Measurements from ENCODE around the gene PLEKHB2. TPM values are rescaled to one million over a fixed set of nuclear protein-coding genes. Genes with fewer than 3 reads are reported as not detected.
"Not testable (repeated sequence)": the region's sequence is repeated elsewhere in the genome, so short reads cannot be mapped to it uniquely, and the experiment has no call there.

PLEKHB2 gene
- total and polyA plus RNA-seq, 2 of the 8 experiments (the other 6 are each of a cell fraction or from before 2014, with no cell fraction given) = 42.4 to 54.8 TPM

GRCh38 chr2:131079931-131080330 is 25.2 kb upstream of the PLEKHB2 start:
- H3K27ac ChIP-seq (ENCODE audit: low read depth, low read length); H2AK5ac ChIP-seq (ENCODE audit: low read depth, low read length); H3K18ac ChIP-seq (ENCODE audit: extremely low read depth, low read length); H4K91ac ChIP-seq (replicated peaks; ENCODE audit: insufficient read length, low read length); H3K56ac ChIP-seq (replicated peaks; ENCODE audit: insufficient read length, low read depth, low read length); FAIRE-seq; CTCF ChIA-PET (ENCODE audit: partially characterized antibody); H2BK15ac ChIP-seq (ENCODE audit: low read length); H3K4me2 ChIP-seq (ENCODE audit: insufficient read depth in 1 of 2, low read depth in 2 of 2, low read length in 2 of 2); H3K14ac ChIP-seq (ENCODE audit: insufficient read length); H3K23ac ChIP-seq (ENCODE audit: insufficient read length); H3K4ac ChIP-seq (replicated peaks; ENCODE audit: insufficient read length, low read depth, low read length); H2AFZ ChIP-seq (ENCODE audit: low read length); H2BK12ac ChIP-seq (ENCODE audit: low read depth, low read length); H3K27me3 ChIP-seq (replicated peaks in 1 of 4; ENCODE audit: control insufficient read depth in 3 of 4, extremely low read depth in 1 of 4, insufficient read depth in 3 of 4, low read length in 3 of 4); H3K9ac ChIP-seq (replicated peaks in 1 of 4; ENCODE audit: extremely low read depth in 1 of 4, low read depth in 3 of 4, low read length in 3 of 4); H3K4me3 ChIP-seq (ENCODE audit: extremely low read depth in 1 of 4, insufficient read depth in 2 of 4, low read depth in 3 of 4, low read length in 4 of 4); H3K23me2 ChIP-seq (ENCODE audit: low read depth, low read length); H3K9me3 ChIP-seq (ENCODE audit: insufficient read depth in 2 of 2, low read depth in 1 of 2, low read length in 1 of 2); H2BK20ac ChIP-seq (ENCODE audit: low read length); DNase-seq (ENCODE audit: low read depth in 1 of 2, low spot score in 2 of 2); H2BK5ac ChIP-seq (ENCODE audit: low read depth, low read length); H2BK120ac ChIP-seq (replicated peaks; ENCODE audit: low read depth, low read length); H4K5ac ChIP-seq (ENCODE audit: insufficient read length, low read depth, low read length); H4K8ac ChIP-seq (ENCODE audit: extremely low read depth, insufficient read depth, low read length): not testable (repeated sequence)
- peaks cover 20 to 92% of the 10 kb centered on the region in 2 experiments for H3K79me2 ChIP-seq (ENCODE audit: control insufficient read depth in 1 of 2, insufficient read depth in 2 of 2, low read length in 2 of 2)
- POLR2A ChIA-PET (ENCODE audit: partially characterized antibody) = interaction anchor here (1.1 to 5.9 kb wide), 2 partner anchors 11 to 12 kb away, joined by 7 to 34 read pairs; partner anchors contain the start of gene FAM168B
- peaks cover 16 to 64% (median 38%) of the 10 kb centered on the region in 4 experiments; a peak in 7 of 8 replicates for H3K36me3 ChIP-seq (ENCODE audit: control insufficient read depth in 2 of 4, insufficient read depth in 4 of 4, low read length in 3 of 4)
- peaks cover 16% of the 10 kb centered on the region for H3K79me1 ChIP-seq (ENCODE audit: low read depth, low read length)
- peaks cover 0 to 13% (median 6%) of the 10 kb centered on the region in 4 experiments; a peak in 4 of 7 replicates for H3K4me1 ChIP-seq (replicated peaks in 1 of 4; ENCODE audit: control insufficient read depth in 3 of 4, insufficient read depth in 4 of 4, low read length in 3 of 4)
- H4K20me1 ChIP-seq (replicated peaks in 1 of 2; ENCODE audit: control insufficient read depth in 1 of 2, insufficient read depth in 2 of 2, low read length in 2 of 2) = peaks cover 15 to 23% of the 10 kb centered on the region in 2 experiments
- WGBS, 2 experiments (ENCODE audit: extremely low coverage in 1 of 2, insufficient coverage in 1 of 2, insufficient read length in 1 of 2, insufficient replicate concordance in 2 of 2, low coverage in 1 of 2, low lambda C conversion rate in 2 of 2, missing lambda C conversion rate in 1 of 2) = 91% methylated on average over 6 of the region's 6 CpGs; no CpG with 5 or more reads in 1 of the 2 experiments
